IPS DF 6.9 (cell line): ENCODE measurements around the gene KCNN3.

Experiments used
- DNase-seq: peaks from one replicate; pipeline ENCODE4 v3.0.0-alpha.2; 2013; ENCODE audit warnings: low read depth, low spot score
- H3K27ac ChIP-seq: one replicate; pipeline ENCODE4 v1.5.1; 2013; ENCODE audit warnings: low read length, control low read depth
- H3K27me3 ChIP-seq: 2 replicates; pipeline ENCODE4 v1.6.1; 2013; ENCODE audit warnings: mild to moderate bottlenecking, low read length; ENCODE audit not compliant: control insufficient read depth, insufficient read depth
- H3K36me3 ChIP-seq: 2 replicates; pipeline ENCODE4 v1.6.1; 2013; ENCODE audit warnings: low read length; ENCODE audit not compliant: control insufficient read depth, insufficient read depth
- H3K4me1 ChIP-seq: 2 replicates; pipeline ENCODE4 v1.6.1; 2013; ENCODE audit warnings: low read length; ENCODE audit not compliant: control insufficient read depth, insufficient read depth
- H3K4me3 ChIP-seq: 2 replicates; pipeline ENCODE4 v1.5.1; 2013; ENCODE audit warnings: mild to moderate bottlenecking, low read length
- H3K9me3 ChIP-seq: 2 replicates; pipeline ENCODE4 v1.6.1; 2013; ENCODE audit warnings: low read length, inconsistent platforms; ENCODE audit not compliant: control insufficient read depth, insufficient read depth
- WGBS: extraction: QIAGEN DNeasy Blood & Tissue Kit; methylation state at CpG from one replicate; pipeline ENCODE4 v1.1.7; 2013; ENCODE audit warnings: mixed read lengths, missing lambda C conversion rate; ENCODE audit not compliant: insufficient read length, insufficient coverage; 5-methylcytosine and 5-hydroxymethylcytosine counted together

The KCNN3 gene

GRCh38 chr1:154841384-154841783 is 28.7 kb downstream of the KCNN3 start:
- DNase-seq: no peak
- Histone ChIP-seq H3K27me3 (no peaks in the 10 kb centered on the region), H3K27ac (no peak overlapping the region), H3K4me3 (no peak overlapping the region), H3K36me3 (no peaks in the 10 kb centered on the region), H3K9me3 (no peaks in the 10 kb centered on the region), H3K4me1 (peaks cover 4% of the 10 kb centered on the region; the same call in 1 of the 2 replicates)
- no CpG with 5 or more reads among the region's 4 CpGs for WGBS

- H3K9me3 ChIP-seq: no peaks in the 10 kb centered on the region
- H3K27ac ChIP-seq: no peak overlapping the region
- H3K27me3 ChIP-seq: no peaks in the 10 kb centered on the region
- peaks cover 4% of the 10 kb centered on the region; the same call in 1 of the 2 replicates for H3K4me1 ChIP-seq
- no peak for DNase-seq
- WGBS: no CpG with 5 or more reads among the region's 19 CpGs
- no peaks in the 10 kb centered on the region for H3K36me3 ChIP-seq
- no peak overlapping the region for H3K4me3 ChIP-seq
Measured at GRCh38 chr1:154840269-154841176, 29.6 kb downstream of the KCNN3 start.

DNA sequence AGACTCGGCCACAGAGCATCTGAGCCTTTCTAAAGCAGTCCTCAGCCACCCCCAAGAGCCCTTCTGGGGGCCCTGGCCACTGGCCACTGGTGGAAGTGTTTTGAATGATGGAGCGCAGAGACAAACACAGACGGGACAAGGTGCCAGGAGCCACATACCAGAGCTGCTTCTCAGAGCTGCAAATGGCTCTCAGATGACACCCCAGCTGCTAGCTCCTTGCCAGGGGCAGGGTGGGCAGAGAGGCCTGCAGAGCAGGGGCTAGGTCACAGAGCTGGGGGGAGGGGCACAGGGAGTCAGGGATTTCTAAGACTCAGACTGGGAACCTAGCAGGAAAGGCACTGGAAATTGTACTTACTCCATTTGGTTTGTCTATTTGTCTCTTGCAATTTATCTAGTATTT is 30.4 kb downstream of the KCNN3 start:
- Histone ChIP-seq H3K27me3 (no peaks in the 10 kb centered on the region), H3K27ac (no peak overlapping the region), H3K4me1 (peaks cover 4% of the 10 kb centered on the region; the same call in 1 of the 2 replicates), H3K36me3 (no peaks in the 10 kb centered on the region), H3K4me3 (no peak overlapping the region), H3K9me3 (no peaks in the 10 kb centered on the region)
- no CpG with 5 or more reads among the region's 3 CpGs for WGBS
- DNase-seq: no peak

GRCh38 chr1:154838988-154839387 is 31.1 kb downstream of the KCNN3 start:
- whole genome bisulfite sequencing: no CpG with 5 or more reads among the region's 9 CpGs
- DNase-seq: no peak
- no peak overlapping the region for H3K27ac ChIP-seq
- no peaks in the 10 kb centered on the region for H3K9me3 ChIP-seq
- H3K27me3 ChIP-seq: no peaks in the 10 kb centered on the region
- H3K4me3 ChIP-seq: no peak overlapping the region
- H3K4me1 ChIP-seq: peaks cover 4% of the 10 kb centered on the region; the same call in 1 of the 2 replicates
- H3K36me3 ChIP-seq: no peaks in the 10 kb centered on the region

GRCh38 chr1:154838461-154838860 is 31.6 kb downstream of the KCNN3 start:
- H3K36me3 ChIP-seq: no peaks in the 10 kb centered on the region
- no peak overlapping the region for H3K4me3 ChIP-seq
- H3K27ac ChIP-seq: no peak overlapping the region
- H3K9me3 ChIP-seq: no peaks in the 10 kb centered on the region
- H3K4me1 ChIP-seq: peaks cover 4% of the 10 kb centered on the region; the same call in 1 of the 2 replicates
- DNase-seq: no peak
- WGBS: no CpG with 5 or more reads among the region's 11 CpGs
- no peaks in the 10 kb centered on the region for H3K27me3 ChIP-seq

DNA sequence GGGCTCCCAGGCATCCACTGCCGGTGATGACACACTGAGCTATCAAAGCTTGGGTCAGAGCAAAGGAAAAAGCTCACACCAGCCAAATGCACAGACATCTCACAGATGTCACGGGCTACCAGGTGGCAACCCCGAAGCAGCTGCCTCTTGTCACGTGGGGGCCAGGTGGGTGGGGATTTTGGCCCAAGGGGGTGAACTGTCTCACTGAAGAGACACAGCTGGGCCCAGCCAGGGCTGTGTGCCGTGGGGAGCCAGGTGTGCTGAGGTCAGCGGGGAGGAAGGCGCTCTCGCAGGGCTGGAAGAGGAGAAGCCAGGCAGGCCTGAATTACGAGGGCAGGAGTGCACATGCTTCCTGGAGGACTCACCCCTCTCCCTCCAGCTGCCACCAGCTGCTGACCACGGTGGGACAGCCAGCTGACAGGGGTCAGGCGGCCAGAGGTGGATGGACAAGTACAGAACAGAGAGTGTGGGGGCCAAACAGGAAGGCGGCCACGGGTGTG is 32.4 kb downstream of the KCNN3 start:
- no peak for DNase-seq
- H3K4me1 ChIP-seq: peaks cover 4% of the 10 kb centered on the region; the same call in 1 of the 2 replicates
- H3K9me3 ChIP-seq: no peaks in the 10 kb centered on the region
- H3K27me3 ChIP-seq: no peaks in the 10 kb centered on the region
- no peaks in the 10 kb centered on the region for H3K36me3 ChIP-seq
- H3K4me3 ChIP-seq: no peak overlapping the region
- no CpG with 5 or more reads among the region's 13 CpGs for WGBS
- H3K27ac ChIP-seq: no peak overlapping the region

DNA sequence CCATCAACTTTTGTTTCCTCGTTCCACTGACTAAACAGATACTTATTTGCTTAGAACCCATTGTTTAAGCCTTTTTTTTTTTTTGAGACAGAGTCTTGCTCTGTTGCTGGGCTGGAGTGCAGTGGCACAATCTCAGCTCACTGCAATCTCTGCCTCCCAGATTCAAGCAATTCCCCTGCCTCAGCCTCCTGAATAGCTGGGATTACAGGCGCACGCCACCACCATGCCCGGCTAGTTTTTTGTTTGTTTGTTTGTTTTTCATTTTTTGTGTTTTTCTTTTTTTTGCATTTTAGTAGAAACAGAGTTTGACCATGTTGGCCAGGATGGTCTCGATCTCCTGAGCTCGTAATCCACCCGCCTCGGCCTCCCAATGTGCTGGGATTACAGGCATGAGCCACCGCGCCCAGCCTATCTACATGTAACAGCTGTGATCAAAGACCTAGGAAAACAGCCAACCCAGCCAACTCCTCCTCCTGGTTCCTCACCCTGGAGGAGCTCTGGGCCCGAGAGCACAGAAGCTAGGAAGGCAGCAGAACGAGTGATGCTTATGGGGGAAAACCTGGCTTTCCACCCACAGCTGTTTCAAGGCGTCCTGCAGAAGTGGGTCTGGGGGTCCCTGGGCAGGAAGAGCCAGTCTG is 32.9 kb downstream of the KCNN3 start:
- H3K9me3 ChIP-seq: no peaks in the 10 kb centered on the region
- H3K36me3 ChIP-seq: no peaks in the 10 kb centered on the region
- H3K4me3 ChIP-seq: no peak overlapping the region
- WGBS: no CpG with 5 or more reads among the region's 13 CpGs
- H3K27ac ChIP-seq: no peak overlapping the region
- H3K4me1 ChIP-seq: peaks cover 4% of the 10 kb centered on the region; the same call in 1 of the 2 replicates
- DNase-seq: no peak
- no peaks in the 10 kb centered on the region for H3K27me3 ChIP-seq

- H3K36me3 ChIP-seq: no peaks in the 10 kb centered on the region
- WGBS: no CpG with 5 or more reads among the region's 6 CpGs
- H3K27ac ChIP-seq: no peak overlapping the region
- peaks cover 4% of the 10 kb centered on the region; the same call in 1 of the 2 replicates for H3K4me1 ChIP-seq
- DNase-seq: no peak
- no peaks in the 10 kb centered on the region for H3K9me3 ChIP-seq
- H3K4me3 ChIP-seq: no peak overlapping the region
- H3K27me3 ChIP-seq: no peaks in the 10 kb centered on the region
Measured at GRCh38 chr1:154835531-154836324, 34.4 kb downstream of the KCNN3 start.

DNA sequence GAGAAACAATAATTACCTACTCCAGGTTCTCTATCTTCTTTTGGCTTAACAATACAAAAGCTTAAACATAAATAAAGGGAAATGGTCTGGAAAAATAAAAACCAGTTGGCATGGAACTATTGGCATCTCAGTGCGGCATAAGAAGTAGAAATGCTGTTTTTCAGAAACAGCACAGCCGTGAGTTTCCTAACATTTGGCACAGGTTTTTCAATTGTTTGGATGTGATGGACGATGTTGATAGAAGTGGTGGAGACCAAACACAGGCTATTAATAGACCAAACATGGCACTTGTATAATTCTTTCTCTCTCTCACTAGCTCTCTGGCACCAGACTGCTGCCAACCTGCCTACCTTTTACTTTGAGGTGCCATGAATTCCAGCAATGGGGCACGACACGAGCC is 36.2 kb downstream of the KCNN3 start:
- Histone ChIP-seq H3K27me3 (no peaks in the 10 kb centered on the region), H3K4me1 (no peaks in the 10 kb centered on the region; the same call in 1 of the 2 replicates), H3K9me3 (no peaks in the 10 kb centered on the region), H3K27ac (no peak overlapping the region), H3K4me3 (no peak overlapping the region), H3K36me3 (no peaks in the 10 kb centered on the region)
- WGBS: no CpG with 5 or more reads among the region's 5 CpGs
- no peak for DNase-seq

DNA sequence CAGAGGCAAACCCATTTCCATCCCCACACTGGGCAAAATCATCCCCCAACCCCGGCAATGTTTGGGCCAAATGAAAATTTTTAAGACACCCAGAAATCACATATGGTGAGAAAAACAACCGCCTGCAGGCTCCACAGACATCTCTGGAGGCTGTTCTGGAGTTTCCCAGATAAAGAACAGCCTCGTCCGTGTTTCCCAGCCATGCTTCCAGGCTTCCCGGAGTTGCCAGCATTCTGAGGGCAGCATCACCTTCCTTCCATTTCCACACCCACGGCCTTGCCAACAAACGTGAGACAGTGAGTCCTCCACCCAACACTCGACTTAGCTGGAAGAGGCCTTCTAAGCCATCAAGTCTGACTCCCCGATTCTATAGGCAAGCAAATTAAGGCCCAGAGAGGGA is 36.9 kb downstream of the KCNN3 start:
- DNase-seq: no peak
- no peaks in the 10 kb centered on the region; the same call in 1 of the 2 replicates for H3K4me1 ChIP-seq
- WGBS: no CpG with 5 or more reads among the region's 9 CpGs

More for the DNA sequence above, 36.9 kb downstream of the KCNN3 start:
- no peaks in the 10 kb centered on the region for H3K36me3 ChIP-seq
- no peaks in the 10 kb centered on the region for H3K27me3 ChIP-seq
- H3K27ac ChIP-seq: no peak overlapping the region
- no peak overlapping the region for H3K4me3 ChIP-seq
- H3K9me3 ChIP-seq: no peaks in the 10 kb centered on the region
